Suprapubic skin (tissue), 3 donors: ENCODE data around the gene SRBD1.

ENCODE experiments used
- POLR2A ChIP-seq, 2 donors: fragments of 450-650 bp; IDR thresholded peaks; one replicate each; pipeline ENCODE4 v1.6.1; 2017; ENCODE audit warnings: antibody characterized with exemption in 2 of 2, mild to moderate bottlenecking in 2 of 2, moderate library complexity in 2 of 2
- TF ChIP-seq, protein P1 (sequence below), 2 donors: fragments of 200-600 bp in 1 of 2; fragments of 450-650 bp in 1 of 2; sonication (generic) in 1 of 2; IDR thresholded peaks; one replicate each; pipeline ENCODE4 v1.5.1; 2016 to 2019; ENCODE audit warnings: antibody characterized with exemption in 2 of 2, mild to moderate bottlenecking in 1 of 2, moderate library complexity in 1 of 2

DNA sequence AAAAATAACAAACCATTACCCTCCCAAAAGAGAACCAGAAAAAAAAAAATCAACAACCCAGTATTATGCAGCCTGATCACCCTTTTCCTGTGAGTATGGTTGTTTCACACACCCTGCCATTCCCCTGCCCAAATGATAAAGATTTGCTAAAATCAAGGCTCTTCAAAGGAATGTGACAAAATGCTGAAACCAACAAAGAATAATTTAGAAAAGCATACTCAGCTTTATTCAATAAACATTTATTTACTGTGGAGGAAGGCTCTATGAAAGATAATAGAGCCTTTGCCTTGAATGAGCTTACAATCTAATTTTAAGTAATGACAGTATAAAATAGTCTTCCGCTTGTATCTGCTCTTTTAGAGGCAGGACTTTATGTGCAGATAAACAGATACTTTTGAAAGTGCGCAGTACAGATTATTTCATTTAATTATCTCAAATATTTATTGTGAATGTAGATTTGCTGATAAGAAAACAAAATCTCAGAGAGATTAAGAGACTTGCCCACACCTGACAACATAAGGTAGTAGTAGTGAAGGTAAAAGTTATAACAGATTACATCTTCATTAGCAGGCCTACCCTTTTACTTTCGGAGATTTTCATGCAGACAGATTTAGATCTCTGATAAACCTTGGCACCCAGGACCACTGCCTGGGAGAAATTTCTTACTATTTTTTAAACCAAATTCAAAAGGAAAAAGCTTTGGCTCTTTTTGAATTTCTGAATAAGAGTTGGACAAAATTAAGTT lies 211.9 kb downstream of the SRBD1 start:
- TF ChIP-seq POLR2A (IDR thresholded peaks at IDR 0.05): no peak
- TF ChIP-seq, protein P1, sequence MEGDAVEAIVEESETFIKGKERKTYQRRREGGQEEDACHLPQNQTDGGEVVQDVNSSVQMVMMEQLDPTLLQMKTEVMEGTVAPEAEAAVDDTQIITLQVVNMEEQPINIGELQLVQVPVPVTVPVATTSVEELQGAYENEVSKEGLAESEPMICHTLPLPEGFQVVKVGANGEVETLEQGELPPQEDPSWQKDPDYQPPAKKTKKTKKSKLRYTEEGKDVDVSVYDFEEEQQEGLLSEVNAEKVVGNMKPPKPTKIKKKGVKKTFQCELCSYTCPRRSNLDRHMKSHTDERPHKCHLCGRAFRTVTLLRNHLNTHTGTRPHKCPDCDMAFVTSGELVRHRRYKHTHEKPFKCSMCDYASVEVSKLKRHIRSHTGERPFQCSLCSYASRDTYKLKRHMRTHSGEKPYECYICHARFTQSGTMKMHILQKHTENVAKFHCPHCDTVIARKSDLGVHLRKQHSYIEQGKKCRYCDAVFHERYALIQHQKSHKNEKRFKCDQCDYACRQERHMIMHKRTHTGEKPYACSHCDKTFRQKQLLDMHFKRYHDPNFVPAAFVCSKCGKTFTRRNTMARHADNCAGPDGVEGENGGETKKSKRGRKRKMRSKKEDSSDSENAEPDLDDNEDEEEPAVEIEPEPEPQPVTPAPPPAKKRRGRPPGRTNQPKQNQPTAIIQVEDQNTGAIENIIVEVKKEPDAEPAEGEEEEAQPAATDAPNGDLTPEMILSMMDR (IDR thresholded peaks at IDR 0.05): no peak
